A549 (cell line): ENCODE data around the gene MYT1. TPM values are rescaled to one million over a fixed set of nuclear protein-coding genes. Genes with fewer than 3 reads are reported as not detected.

Source experiments
- ATAC-seq, 2 experiments: fragments of 200-7000 bp in 1 of 2; fragments of >200 bp in 1 of 2; cut with Nextera tagmentation in 1 of 2; cut with Tn5 transposase in 1 of 2; 3 replicates each; pipeline versions ENCODE4 v1.8.0 to v1.9.1; 2018 to 2020; ENCODE audit warnings: mild to moderate bottlenecking in 1 of 2, moderate library complexity in 1 of 2
- CTCF ChIA-PET: fragments of 300-600 bp; sonication (Branson Sonifier 250); formaldehyde crosslinking; extraction: SDS; loops from one replicate; lab custom pipeline; 2021; ENCODE audit warnings: antibody characterized with exemption, inconsistent platforms; lab: Yijun Ruan, JAX
- POLR2A ChIA-PET: fragments of 350-600 bp; formaldehyde crosslinking; extraction: SDS; loops from one replicate; lab custom pipeline; 2021; ENCODE audit warnings: antibody characterized with exemption, inconsistent platforms; lab: Yijun Ruan, JAX
- DNase-seq, 2 experiments: peaks; one replicate each; pipeline versions ENCODE4 v3.0.0 to v3.0.0-alpha.2; 2011 to 2016; ENCODE audit warnings: low read depth in 1 of 2, low spot score in 1 of 2
- FAIRE-seq: peaks from 2 replicates; lab custom pipeline; 2011; peaks lifted over from hg19 to GRCh38; lab: Jason Lieb, UNC
- H3K27ac ChIP-seq, 2 experiments: fragments of >200 bp; sonication (Bioruptor Twin); formaldehyde crosslinking; 3 replicates each; pipeline ENCODE4 v1.5.1; 2016 to 2017
- H3K4me1 ChIP-seq: fragments of >200 bp; sonication (Bioruptor Twin); formaldehyde crosslinking; 3 replicates; pipeline ENCODE4 v1.6.1; 2016
- H3K4me2 ChIP-seq: fragments of >200 bp; sonication (Bioruptor Twin); formaldehyde crosslinking; 3 replicates; pipeline ENCODE4 v1.6.1; 2016
- H3K4me3 ChIP-seq: fragments of >200 bp; sonication (Bioruptor Twin); formaldehyde crosslinking; 3 replicates; pipeline ENCODE4 v1.5.1; 2016
- H3K9me3 ChIP-seq: fragments of >200 bp; sonication (Bioruptor Twin); formaldehyde crosslinking; 3 replicates; pipeline ENCODE4 v1.6.1; 2016
- CBX8 ChIP-seq: fragments of 200-600 bp; sonication (generic); IDR thresholded peaks from 2 replicates; pipeline ENCODE4 v1.6.1; 2016
- CEBPB ChIP-seq, 2 experiments: fragments of >200 bp in 1 of 2; sonication (Bioruptor Twin) in 1 of 2; formaldehyde crosslinking in 1 of 2; IDR thresholded peaks; 2 replicates each; pipeline ENCODE4 v1.6.1; 2012 to 2016
- CHD2 ChIP-seq: fragments of 150-350 bp; IDR thresholded peaks from 2 replicates; pipeline ENCODE4 v1.6.1; 2014; ENCODE audit warnings: low read length; ENCODE audit not compliant: partially characterized antibody
- CTCF ChIP-seq: fragments of >200 bp; sonication (Bioruptor Twin); formaldehyde crosslinking; IDR thresholded peaks from 3 replicates; pipeline ENCODE4 v1.5.1; 2016
- EHF ChIP-seq: fragments of 250-450 bp; sonication (Bioruptor Pico); IDR thresholded peaks from 2 replicates; pipeline ENCODE4 v1.5.0; 2020; ENCODE audit warnings: mild to moderate bottlenecking
- ELK1 ChIP-seq: fragments of 150-350 bp; IDR thresholded peaks from 2 replicates; pipeline ENCODE4 v1.6.1; 2014; ENCODE audit warnings: low read depth, mild to moderate bottlenecking, low read length
- ESRRA ChIP-seq: fragments of 150-350 bp; IDR thresholded peaks from 2 replicates; pipeline ENCODE4 v1.6.1; 2014; ENCODE audit warnings: mild to moderate bottlenecking, low read length, borderline replicate concordance
- FOXS1 ChIP-seq: fragments of 250-450 bp; sonication (Bioruptor Pico); IDR thresholded peaks from 2 replicates; pipeline ENCODE4 v1.5.0; 2020; ENCODE audit warnings: mild to moderate bottlenecking, moderate library complexity
- HES2 ChIP-seq: fragments of >200 bp; sonication (Bioruptor Twin); formaldehyde crosslinking; IDR thresholded peaks from 2 replicates; pipeline ENCODE4 v1.6.1; 2016
- HEYL ChIP-seq: fragments of 250-450 bp; sonication (Bioruptor Pico); IDR thresholded peaks from 2 replicates; pipeline ENCODE4 v1.8.0; 2021; ENCODE audit warnings: mild to moderate bottlenecking, moderate library complexity
- HMGXB4 ChIP-seq: fragments of 250-450 bp; sonication (Bioruptor Pico); IDR thresholded peaks from 2 replicates; pipeline ENCODE4 v1.5.0; 2021; ENCODE audit warnings: mild to moderate bottlenecking, moderate library complexity, borderline replicate concordance
- HOXB5 ChIP-seq: fragments of 250-450 bp; sonication (Bioruptor Pico); IDR thresholded peaks from 2 replicates; pipeline ENCODE4 v1.5.0; 2020; ENCODE audit warnings: mild to moderate bottlenecking, moderate library complexity
- JUN ChIP-seq, 2 experiments: fragments of >200 bp; sonication (Bioruptor Twin); formaldehyde crosslinking; IDR thresholded peaks; 2 replicates in 1 of 2; 3 replicates in 1 of 2; pipeline ENCODE4 v1.6.1; 2016 to 2017
- MAX ChIP-seq: IDR thresholded peaks from 2 replicates; pipeline ENCODE4 v1.6.1; 2012
- NR3C1 ChIP-seq: fragments of >200 bp; sonication (Bioruptor Twin); formaldehyde crosslinking; IDR thresholded peaks from 3 replicates; pipeline ENCODE4 v1.6.1; 2017
- PBX3 ChIP-seq: IDR thresholded peaks from 2 replicates; pipeline ENCODE4 v1.6.1; 2012
- RARB ChIP-seq: fragments of 250-450 bp; sonication (Bioruptor Pico); IDR thresholded peaks from 2 replicates; pipeline ENCODE4 v1.8.0; 2021; ENCODE audit warnings: mild to moderate bottlenecking, moderate library complexity
- TP53 ChIP-seq: fragments of 250-450 bp; sonication (Bioruptor Pico); IDR thresholded peaks from 2 replicates; pipeline ENCODE4 v1.5.0; 2021; ENCODE audit warnings: mild to moderate bottlenecking, moderate library complexity
- USF2 ChIP-seq: fragments of 450-650 bp; IDR thresholded peaks from 2 replicates; pipeline ENCODE4 v1.6.1; 2014; ENCODE audit warnings: antibody characterized with exemption
- ZNF302 ChIP-seq: fragments of 250-450 bp; sonication (Bioruptor Pico); IDR thresholded peaks from 2 replicates; pipeline ENCODE4 v1.9.0; 2021; ENCODE audit warnings: inconsistent platforms, mild to moderate bottlenecking, moderate library complexity
- WGBS: methylation state at CpG from one replicate; pipeline ENCODE4 v1.1.6; 2017; ENCODE audit errors: missing lambda C conversion rate; 5-methylcytosine and 5-hydroxymethylcytosine counted together
- polyA plus RNA-seq, 4 experiments: library from polyadenylated mRNA; depleted of rRNA in 3 of 4; stranded (reverse); fragments of >200 nt; fragmentation: RNase III in 1 of 4; extraction: RNeasy Plus Mini Kit Qiagen cat#74134 plus additional on column Dnase treatment in 1 of 4; gene quantifications; 2 replicates in 3 of 4; 3 replicates in 1 of 4; pipeline ENCODE4 v1.2.3, GENCODE V29; 2011 to 2017

MYT1 gene
- polyA plus RNA-seq, 2 of the 4 experiments (the other 2 are of a cell fraction): 0.21 to 0.22 TPM

GRCh38 chr20:64136004-64136710 lies 28.1 kb upstream of the MYT1 start (continued):
- no peak for TF ChIP-seq USF2
- no peak for TF ChIP-seq ZNF302 (CRISPR knock-in tag)
- TF ChIP-seq CTCF: no peak

- WGBS: 45% methylated on average over 5 of the region's 6 CpGs
- ATAC-seq (peak in 1 of 2 experiments; percentile 44; a peak in 1 of 6 replicates), DNase-seq (no peak), FAIRE-seq (no peak)
- ChIA-PET POLR2A (no interaction called here), CTCF (interaction anchor here (0.8 to 4.5 kb wide), 3 partner anchors 8 to 58 kb away, joined by 3 to 29 read pairs (median 3); partner anchors contain the start of gene RGS19)
- Histone ChIP-seq H3K9me3 (no peaks in the 10 kb centered on the region), H3K27ac (no peak overlapping the region), H3K4me3 (no peak overlapping the region), H3K4me2 (no peak overlapping the region), H3K4me1 (no peaks in the 10 kb centered on the region)
- TF ChIP-seq ESRRA (no peak), ELK1 (no peak), FOXS1 (CRISPR knock-in tag) (no peak), PBX3 (no peak), MAX (no peak), HOXB5 (no peak), JUN (IDR thresholded peaks at IDR 0.05) (no peak), RARB (no peak)
Observed at GRCh38 chr20:64137598-64138031, 26.6 kb upstream of the MYT1 start.

GRCh38 chr20:64138276-64138815 lies 25.9 kb upstream of the MYT1 start:
- TF ChIP-seq HES2: no peak
- TF ChIP-seq TP53 (CRISPR knock-in tag): no peak
- TF ChIP-seq EHF: no peak
- TF ChIP-seq CBX8: no peak
- TF ChIP-seq MAX: no peak
- no peak for TF ChIP-seq NR3C1
- no peak for TF ChIP-seq HMGXB4
- no peak for TF ChIP-seq HEYL (CRISPR knock-in tag)
- no peak for TF ChIP-seq CEBPB (IDR thresholded peaks at IDR 0.05)
- no peak for TF ChIP-seq CHD2
- DNase-seq: no peak
- WGBS: 83% methylated on average over 17 of the region's 18 CpGs
- no peak for ATAC-seq
- H3K4me3 ChIP-seq: no peak overlapping the region
- H3K27ac ChIP-seq: no peak overlapping the region
- H3K4me1 ChIP-seq: no peaks in the 10 kb centered on the region
- no peaks in the 10 kb centered on the region for H3K9me3 ChIP-seq
- ChIA-PET CTCF (interaction anchor here (0.8 to 4.5 kb wide), 4 partner anchors 8 to 59 kb away, joined by 3 to 29 read pairs (median 3); partner anchors contain the start of gene RGS19), POLR2A (no interaction called here)
- no peak overlapping the region for H3K4me2 ChIP-seq
- FAIRE-seq: no peak
